ENCODE data around the gene VEZF1.

VEZF1 gene

DNA sequence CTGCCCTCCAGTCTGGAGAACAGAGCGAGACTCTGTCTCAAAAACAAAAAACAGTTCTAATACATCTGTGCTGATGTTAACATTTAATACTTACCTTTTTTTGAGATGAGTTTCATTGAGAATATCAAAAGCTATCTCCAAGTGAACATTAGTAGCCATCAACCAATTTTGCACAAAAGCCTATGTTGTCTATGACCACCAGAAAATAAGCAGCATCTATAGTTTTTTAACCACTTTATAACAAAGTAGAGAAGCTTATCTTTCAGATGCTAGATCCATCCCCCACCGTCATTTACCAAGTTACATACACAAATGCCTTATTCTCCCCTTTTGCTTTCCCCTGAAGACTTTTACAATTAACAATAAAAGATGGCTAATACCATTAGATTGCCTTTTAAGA, 14.9 kb upstream of the VEZF1 start:
- no peak for DNase-seq (ENCODE audit: low spot score)
- TF ChIP-seq, protein P1, sequence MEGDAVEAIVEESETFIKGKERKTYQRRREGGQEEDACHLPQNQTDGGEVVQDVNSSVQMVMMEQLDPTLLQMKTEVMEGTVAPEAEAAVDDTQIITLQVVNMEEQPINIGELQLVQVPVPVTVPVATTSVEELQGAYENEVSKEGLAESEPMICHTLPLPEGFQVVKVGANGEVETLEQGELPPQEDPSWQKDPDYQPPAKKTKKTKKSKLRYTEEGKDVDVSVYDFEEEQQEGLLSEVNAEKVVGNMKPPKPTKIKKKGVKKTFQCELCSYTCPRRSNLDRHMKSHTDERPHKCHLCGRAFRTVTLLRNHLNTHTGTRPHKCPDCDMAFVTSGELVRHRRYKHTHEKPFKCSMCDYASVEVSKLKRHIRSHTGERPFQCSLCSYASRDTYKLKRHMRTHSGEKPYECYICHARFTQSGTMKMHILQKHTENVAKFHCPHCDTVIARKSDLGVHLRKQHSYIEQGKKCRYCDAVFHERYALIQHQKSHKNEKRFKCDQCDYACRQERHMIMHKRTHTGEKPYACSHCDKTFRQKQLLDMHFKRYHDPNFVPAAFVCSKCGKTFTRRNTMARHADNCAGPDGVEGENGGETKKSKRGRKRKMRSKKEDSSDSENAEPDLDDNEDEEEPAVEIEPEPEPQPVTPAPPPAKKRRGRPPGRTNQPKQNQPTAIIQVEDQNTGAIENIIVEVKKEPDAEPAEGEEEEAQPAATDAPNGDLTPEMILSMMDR (IDR thresholded peaks at IDR 0.05; ENCODE audit: extremely low read depth, missing control alignments): no peak

DNA sequence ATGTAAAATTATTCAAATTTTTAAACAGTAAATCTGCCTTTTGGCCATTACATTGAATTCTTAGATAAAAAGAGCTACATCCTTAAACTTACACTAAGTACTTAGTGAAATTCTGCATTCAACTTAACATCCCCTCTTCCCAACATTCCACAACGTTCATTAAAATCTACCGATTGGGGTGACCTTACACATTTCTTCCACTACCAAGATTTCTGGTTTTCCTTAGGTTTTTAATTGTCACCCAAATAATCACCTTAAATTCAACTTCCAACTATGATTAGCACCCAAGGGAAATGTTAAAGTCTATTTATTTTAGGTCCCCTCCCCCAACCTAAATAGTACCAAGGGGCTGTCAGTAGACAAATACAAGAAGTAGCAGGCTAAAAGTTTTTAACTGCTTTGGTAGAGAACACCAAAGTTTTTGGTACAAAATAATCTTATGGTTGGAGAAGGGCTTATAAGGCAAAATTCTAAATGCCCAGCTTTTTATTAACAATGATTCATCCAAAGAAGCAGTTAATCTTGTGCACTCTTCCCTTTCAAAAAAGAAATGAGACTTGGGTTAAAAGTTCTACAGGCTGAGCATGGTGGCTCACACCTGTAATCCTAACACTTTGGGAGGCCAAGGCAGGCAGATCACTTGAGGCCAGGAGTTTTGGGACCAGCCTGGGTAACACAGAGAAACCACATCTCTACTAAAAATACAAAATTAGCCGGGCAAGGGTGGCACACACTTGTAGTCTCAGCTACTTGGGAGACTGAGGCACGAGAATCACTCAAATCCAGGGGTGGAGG, 14.3 kb upstream of the VEZF1 start:
- no peak for DNase-seq (ENCODE audit: low spot score)
- TF ChIP-seq, protein P1 (IDR thresholded peaks at IDR 0.05; ENCODE audit: extremely low read depth, missing control alignments): no peak

DNA sequence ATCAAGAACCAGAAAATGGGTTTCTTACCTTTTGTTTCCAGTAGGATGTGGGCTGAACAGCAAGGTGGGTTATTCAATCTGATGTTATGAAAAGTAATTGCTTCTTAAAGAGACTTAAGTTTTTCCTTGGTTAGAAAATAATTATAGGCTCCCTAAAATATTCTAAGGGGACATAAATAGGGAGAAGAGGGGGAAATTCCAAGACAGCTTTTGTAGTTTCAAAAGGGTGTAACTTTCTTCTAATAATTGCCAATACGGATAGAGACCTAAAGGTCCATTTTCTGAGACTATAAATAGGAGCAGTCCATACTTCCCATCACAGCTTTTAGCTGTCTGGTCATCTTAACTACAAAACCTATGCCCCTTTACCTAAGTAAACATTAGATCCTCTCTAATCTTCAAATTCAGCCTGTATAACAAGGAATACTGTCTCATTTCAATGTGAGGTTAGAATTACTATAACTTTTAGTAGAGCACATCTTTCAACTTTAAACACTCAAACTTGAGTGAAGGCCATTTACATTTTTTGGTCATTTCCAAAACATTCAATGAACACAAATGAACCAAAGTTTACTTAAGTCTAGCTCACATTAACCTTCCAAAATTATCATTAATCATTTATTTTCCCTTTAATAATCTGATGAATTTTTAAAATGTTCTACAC, 13.5 kb upstream of the VEZF1 start:
- TF ChIP-seq, protein P1 (IDR thresholded peaks at IDR 0.05; ENCODE audit: extremely low read depth, missing control alignments): no peak

GRCh38 chr17:57999496-58000017, 11.5 kb upstream of the VEZF1 start:
- DNase-seq (ENCODE audit: low spot score): peak; percentile 36
- TF ChIP-seq, protein P1 (IDR thresholded peaks at IDR 0.05; ENCODE audit: extremely low read depth, missing control alignments): peak; percentile 73

More for the DNA sequence above, 13.5 kb upstream of the VEZF1 start:
- no peak for DNase-seq (ENCODE audit: low spot score)

GRCh38 chr17:57999010-57999495, 11.0 kb upstream of the VEZF1 start:
- DNase-seq (ENCODE audit: low spot score): no peak
- TF ChIP-seq, protein P1 (IDR thresholded peaks at IDR 0.05; ENCODE audit: extremely low read depth, missing control alignments): no peak

DNA sequence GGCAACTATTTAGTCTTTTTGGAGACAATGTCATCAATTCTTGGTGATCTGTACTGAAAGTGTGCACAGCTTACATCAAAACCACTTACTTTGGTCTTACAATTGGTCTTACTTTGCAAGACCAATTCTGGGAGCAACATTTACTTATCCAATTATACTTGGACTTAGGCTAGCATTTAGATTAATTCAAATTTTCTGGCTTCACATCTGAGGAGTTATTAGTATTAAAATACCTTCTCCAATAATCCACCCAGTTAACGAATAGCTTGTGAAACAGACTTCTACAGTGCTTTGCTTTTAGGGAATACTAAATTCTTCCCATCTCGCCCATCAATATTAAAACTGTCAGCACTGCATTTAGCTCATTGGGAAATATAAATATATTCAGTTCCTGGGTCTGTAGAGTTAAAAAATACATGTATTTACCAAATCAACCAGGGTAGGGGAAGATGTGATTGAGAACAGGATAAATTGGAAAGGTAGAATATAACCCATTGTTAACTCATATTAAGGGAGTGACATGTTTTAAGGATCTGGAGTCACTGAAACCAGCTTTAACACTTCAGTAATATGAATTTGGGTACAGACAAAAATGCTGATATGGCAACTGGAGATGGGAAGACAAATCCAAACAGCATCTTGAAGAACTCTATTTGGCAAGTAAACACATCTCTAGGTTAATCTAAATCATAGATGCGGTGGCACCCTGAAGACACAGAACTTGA, 9.2 kb upstream of the VEZF1 start:
- TF ChIP-seq, protein P1 (IDR thresholded peaks at IDR 0.05; ENCODE audit: extremely low read depth, missing control alignments): no peak
- no peak for DNase-seq (ENCODE audit: low spot score)
